ENCODE data around the gene EFNB2.

The EFNB2 gene

DNA sequence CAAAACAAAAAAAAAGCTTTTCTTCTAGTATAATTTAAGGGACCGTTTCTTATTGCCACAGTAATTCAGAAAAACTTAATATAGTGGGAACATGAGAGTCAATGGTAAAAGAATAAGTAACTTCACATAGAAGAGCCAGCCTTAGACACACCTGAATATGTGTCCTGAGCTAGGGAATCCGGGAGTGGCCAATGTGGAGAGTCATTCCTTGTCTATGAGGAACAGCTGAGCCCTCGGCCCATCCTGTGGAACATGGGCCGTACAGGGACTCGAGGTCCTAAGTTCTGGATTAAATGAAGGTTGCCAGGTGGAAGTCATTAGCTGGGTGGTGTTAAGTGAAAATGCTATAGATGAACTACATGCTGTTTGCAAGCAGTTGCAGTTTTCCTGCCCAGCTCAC is 32.2 kb downstream of the EFNB2 start:
- H3K4me3 ChIP-seq (ENCODE audit: low read depth, low read length) = no peak overlapping the region
- TF ChIP-seq, protein P1, sequence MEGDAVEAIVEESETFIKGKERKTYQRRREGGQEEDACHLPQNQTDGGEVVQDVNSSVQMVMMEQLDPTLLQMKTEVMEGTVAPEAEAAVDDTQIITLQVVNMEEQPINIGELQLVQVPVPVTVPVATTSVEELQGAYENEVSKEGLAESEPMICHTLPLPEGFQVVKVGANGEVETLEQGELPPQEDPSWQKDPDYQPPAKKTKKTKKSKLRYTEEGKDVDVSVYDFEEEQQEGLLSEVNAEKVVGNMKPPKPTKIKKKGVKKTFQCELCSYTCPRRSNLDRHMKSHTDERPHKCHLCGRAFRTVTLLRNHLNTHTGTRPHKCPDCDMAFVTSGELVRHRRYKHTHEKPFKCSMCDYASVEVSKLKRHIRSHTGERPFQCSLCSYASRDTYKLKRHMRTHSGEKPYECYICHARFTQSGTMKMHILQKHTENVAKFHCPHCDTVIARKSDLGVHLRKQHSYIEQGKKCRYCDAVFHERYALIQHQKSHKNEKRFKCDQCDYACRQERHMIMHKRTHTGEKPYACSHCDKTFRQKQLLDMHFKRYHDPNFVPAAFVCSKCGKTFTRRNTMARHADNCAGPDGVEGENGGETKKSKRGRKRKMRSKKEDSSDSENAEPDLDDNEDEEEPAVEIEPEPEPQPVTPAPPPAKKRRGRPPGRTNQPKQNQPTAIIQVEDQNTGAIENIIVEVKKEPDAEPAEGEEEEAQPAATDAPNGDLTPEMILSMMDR (IDR thresholded peaks at IDR 0.05; ENCODE audit: control insufficient read depth, extremely low read depth, insufficient read depth) = no peak
- no peak for DNase-seq (ENCODE audit: low read depth)

DNA sequence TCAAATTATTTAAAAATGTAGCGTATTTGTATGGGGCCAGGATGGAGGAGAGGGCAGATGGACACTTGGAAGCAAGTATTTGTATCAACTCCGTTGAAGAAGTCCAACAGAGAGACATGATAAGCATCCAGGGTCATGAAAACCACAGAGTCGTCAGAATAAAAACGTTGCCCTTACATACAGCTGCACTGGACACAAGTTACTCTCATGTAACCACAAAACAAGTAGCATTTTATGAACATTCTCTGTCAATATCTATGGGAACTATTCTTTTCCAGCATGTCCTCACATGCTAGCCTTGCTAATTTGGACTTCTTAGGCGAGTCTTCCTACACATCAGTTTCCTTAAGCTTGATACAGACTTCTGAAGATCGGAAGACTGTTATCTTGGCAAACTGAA is 35.0 kb downstream of the EFNB2 start:
- H3K4me3 ChIP-seq (ENCODE audit: low read depth, low read length) = no peak overlapping the region
- no peak for DNase-seq (ENCODE audit: low read depth)

DNA sequence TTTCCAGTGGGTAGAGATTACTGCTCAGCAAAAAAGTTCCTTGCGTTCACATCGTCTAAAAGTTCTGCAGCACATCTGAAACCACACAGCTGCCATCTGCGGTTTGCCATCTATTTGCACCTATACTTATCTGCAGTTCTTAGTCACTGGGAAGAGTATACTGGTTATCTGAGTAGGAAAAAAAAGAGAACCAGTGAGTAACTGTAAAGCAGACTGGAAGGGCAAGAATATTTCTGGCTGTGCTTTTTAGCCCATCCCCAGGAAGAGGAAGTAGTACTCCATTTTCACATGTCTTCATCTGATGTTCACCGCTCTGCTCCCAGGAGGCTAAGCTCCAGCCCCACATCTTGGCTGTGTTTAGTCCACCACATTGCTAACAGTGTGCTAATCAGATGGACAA is 35.6 kb downstream of the EFNB2 start:
- no peak for DNase-seq (ENCODE audit: low read depth)
- TF ChIP-seq, protein P1 (IDR thresholded peaks at IDR 0.05; ENCODE audit: control insufficient read depth, extremely low read depth, insufficient read depth) = no peak
- H3K4me3 ChIP-seq (ENCODE audit: low read depth, low read length) = no peak overlapping the region

More for the DNA sequence above, 35.0 kb downstream of the EFNB2 start:
- TF ChIP-seq, protein P1 (IDR thresholded peaks at IDR 0.05; ENCODE audit: control insufficient read depth, extremely low read depth, insufficient read depth) = no peak

DNA sequence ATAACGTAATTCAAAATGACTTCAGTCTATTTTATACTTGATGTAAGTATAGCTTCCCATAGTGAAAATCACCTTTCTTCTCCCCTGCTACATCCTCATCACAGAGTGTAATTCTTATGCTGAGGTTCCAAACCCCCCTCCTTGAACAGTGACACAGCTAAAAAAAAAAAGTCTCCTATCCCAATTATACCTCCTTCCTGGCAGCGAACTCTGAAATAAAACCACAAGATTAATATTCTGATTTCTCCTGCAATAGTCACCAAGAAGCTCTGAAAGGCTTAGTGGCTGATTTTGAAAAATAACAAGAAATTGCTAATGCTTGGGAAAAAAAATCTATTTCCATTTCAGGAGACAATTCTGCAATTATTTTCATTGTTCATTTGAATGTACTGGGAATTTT is 36.3 kb downstream of the EFNB2 start:
- TF ChIP-seq, protein P1 (IDR thresholded peaks at IDR 0.05; ENCODE audit: control insufficient read depth, extremely low read depth, insufficient read depth) = no peak
- H3K4me3 ChIP-seq (ENCODE audit: low read depth, low read length) = no peak overlapping the region
- DNase-seq (ENCODE audit: low read depth) = no peak

DNA sequence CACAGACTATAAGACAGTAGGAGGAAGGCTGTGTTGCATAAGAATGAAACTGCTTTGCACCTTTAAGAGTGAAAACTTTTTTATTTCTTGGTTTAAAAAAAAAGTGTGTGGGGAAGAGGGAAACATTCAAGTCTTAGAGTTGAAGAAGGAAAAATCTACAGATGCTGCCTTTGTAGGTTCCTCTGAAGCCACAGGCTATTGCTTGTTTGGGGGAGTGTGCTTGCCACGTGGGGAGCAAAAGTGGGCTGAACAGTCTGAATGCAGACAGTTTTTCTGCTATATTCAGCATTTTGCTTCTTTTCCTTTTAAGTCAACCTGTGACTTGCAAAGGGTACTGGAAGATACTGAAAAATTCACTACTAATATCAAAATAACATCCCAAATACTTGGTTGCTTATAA is 36.9 kb downstream of the EFNB2 start:
- TF ChIP-seq, protein P1 (IDR thresholded peaks at IDR 0.05; ENCODE audit: control insufficient read depth, extremely low read depth, insufficient read depth) = no peak
- no peak for DNase-seq (ENCODE audit: low read depth)
- H3K4me3 ChIP-seq (ENCODE audit: low read depth, low read length) = no peak overlapping the region

DNA sequence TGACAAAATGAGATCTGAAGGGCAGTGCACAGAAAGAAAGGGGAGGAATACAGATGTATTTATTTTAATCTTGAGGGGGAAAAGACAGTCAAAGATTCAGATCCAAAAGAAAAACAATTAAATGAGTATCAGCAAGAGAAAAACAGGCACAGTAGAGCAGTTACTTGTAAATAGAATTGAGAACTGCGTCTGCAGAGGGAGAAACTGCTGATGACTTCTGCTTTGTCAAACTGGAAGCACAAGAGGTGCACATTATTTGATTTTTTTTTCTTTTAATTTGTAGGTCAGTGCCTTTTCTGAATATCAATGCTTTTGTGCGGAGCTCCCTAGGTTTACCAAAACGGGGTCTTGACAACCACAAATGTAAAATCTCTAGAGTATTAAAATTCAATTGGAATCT is 37.3 kb downstream of the EFNB2 start:
- DNase-seq (ENCODE audit: low read depth) = no peak
- TF ChIP-seq, protein P1 (IDR thresholded peaks at IDR 0.05; ENCODE audit: control insufficient read depth, extremely low read depth, insufficient read depth) = no peak
- H3K4me3 ChIP-seq (ENCODE audit: low read depth, low read length) = no peak overlapping the region

DNA sequence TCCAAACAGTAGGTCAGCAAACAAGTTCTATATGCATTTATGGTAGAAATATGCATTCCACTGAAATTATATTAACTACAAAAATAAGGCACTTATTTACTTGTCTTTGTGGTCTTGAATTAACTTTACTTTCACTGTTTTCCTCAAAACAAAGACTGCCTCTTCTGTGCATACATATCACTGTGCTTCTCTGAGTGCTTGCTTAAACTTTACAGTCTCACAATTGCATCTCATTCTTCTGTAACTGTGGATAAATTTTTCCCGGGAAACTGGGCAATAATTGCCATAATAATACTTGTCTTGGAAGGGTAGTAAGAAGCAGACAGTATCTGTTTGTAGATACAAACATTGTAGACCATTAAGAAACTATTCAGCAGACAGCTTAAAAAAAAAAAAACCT is 38.4 kb downstream of the EFNB2 start:
- TF ChIP-seq, protein P1 (IDR thresholded peaks at IDR 0.05; ENCODE audit: control insufficient read depth, extremely low read depth, insufficient read depth) = no peak
- no peak for DNase-seq (ENCODE audit: low read depth)
- no peak overlapping the region for H3K4me3 ChIP-seq (ENCODE audit: low read depth, low read length)
